ENCODE measurements around the gene ADAM19. TPM values are rescaled to one million over a fixed set of nuclear protein-coding genes. Genes with fewer than 3 reads are reported as not detected.
A peak's percentile ranks its signal among the peaks of the same experiment; 100 is the strongest.

Gene ADAM19, protein sequence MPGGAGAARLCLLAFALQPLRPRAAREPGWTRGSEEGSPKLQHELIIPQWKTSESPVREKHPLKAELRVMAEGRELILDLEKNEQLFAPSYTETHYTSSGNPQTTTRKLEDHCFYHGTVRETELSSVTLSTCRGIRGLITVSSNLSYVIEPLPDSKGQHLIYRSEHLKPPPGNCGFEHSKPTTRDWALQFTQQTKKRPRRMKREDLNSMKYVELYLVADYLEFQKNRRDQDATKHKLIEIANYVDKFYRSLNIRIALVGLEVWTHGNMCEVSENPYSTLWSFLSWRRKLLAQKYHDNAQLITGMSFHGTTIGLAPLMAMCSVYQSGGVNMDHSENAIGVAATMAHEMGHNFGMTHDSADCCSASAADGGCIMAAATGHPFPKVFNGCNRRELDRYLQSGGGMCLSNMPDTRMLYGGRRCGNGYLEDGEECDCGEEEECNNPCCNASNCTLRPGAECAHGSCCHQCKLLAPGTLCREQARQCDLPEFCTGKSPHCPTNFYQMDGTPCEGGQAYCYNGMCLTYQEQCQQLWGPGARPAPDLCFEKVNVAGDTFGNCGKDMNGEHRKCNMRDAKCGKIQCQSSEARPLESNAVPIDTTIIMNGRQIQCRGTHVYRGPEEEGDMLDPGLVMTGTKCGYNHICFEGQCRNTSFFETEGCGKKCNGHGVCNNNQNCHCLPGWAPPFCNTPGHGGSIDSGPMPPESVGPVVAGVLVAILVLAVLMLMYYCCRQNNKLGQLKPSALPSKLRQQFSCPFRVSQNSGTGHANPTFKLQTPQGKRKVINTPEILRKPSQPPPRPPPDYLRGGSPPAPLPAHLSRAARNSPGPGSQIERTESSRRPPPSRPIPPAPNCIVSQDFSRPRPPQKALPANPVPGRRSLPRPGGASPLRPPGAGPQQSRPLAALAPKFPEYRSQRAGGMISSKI
- total RNA-seq, result 2.9 TPM

DNA sequence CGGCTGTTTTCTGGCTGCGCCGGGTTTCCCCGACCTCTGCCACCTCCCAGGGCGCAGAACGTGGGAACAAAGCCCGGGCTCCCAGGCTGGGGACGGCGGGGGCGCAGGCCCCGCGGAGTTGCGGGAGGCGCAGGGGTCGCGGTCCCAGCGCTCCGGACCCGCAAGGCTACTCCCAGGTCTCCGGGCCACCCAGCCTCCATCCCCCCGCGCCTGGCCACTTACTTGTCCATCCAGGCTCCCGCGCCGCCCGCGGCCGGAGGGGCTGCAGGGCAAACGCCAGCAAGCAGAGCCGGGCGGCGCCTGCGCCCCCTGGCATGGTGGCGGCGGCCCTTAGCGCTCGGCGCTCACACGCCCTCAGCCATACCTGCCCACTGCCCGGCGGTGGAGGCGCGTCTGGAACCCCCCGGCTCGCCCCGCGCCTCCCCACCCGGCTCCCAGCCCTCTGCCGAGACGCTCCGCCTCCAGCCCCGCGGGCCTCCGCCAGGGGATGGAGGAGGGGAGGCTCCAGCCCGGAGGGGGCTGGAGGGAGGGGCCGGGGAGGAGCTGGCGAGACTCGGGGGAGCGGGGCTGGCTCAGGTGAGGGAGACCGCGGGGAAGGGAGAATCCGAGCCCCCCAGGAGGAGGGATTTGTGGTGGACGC, at the start of gene ADAM19:
TSS of gene ADAM19 (minus strand) at position 395 of the 640 bp plus-strand sequence. CDS start at position 316, 79 bp downstream.
- DNase-seq (ENCODE audit: low spot score), result peak; percentile 52

DNA sequence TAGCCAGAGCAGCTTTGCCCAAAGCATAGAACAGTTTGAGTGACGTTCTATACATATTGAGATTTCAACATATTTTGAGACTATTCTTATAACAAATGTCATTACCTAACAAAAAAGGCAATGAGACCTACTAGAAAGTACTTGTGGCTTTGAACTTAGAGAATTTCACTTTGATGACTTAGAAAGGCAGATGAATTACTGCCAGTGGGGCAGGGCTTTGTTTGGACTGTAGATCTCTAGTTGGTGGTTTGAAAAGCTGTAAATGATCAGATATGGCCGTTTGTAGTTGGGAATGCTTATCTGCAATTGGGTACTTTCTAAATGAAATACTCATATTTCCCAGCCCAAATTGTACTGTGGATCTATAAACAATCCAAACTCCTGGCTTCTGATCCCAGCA, 48.6 kb upstream of the ADAM19 start:
- no peak for ATAC-seq

More for the DNA sequence above, at the start of gene ADAM19:
- ATAC-seq, result peak; percentile 82

DNA sequence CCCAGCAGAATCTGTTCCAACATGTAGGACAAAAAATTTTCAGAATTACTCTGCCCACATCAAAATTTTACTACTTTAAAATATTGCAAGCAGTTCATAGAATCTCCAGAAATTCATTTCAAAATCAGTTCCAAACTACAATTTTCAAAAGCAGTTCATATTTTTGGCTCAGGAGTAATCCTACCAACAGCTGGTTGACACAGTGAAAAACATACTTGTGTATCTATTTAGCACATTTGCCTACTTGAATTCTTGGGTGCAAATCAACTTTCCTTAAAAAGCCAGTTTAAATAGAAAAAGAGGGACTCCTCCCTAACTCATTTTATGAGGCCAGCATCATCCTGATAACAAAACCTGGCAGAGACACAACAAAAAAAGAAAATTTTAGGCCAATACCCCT, 45.2 kb upstream of the ADAM19 start:
- no peak for DNase-seq (ENCODE audit: low spot score)
- ATAC-seq, result no peak

More for the DNA sequence above, 48.6 kb upstream of the ADAM19 start:
- no peak for DNase-seq (ENCODE audit: low spot score)

DNA sequence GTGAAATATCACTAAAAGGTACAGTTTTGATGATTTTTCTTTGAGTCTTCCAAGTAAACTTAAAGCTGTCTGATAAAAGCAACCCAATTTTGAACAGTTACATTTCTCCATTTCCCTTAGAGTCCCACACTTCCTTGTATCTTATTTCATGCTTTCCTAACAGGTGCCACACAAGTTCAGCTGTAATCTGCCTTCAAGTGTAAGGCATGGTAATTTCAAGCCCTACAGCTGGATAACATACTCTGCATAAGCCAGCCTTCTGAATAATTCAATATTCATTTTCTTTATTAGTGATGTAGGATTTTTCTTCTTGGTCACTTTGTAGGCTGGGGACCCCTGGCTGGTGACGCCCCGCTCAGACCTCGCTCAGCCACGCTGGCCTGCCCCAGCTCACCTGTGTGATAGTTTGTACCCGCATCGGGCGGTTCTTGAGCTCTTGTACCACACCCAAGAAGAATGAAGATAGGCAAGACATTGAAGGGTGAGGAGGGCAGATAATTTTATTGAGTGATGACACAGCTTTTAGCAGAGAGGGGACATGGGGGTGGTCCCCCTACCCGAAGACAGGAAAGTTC, 42.7 kb upstream of the ADAM19 start:
- ATAC-seq, result no peak
- DNase-seq (ENCODE audit: low spot score), result no peak

DNA sequence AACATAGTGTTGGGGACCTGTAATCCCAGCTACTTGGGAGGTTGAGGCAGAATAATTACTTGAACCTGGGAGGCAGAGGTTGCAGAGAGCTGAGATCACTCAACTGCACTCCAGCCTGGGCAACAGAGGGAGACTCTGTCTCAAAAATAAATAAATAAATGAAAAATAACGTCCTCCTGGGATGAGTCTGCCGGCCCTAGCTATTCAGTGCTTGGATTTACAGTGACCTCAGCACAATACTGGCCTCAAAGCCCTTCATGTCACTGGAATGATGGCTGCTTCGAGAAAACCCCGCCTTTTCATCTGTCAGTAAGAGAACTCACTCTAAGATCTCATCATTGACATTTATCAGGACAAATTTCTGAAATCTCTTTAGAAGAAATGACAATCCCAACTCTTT, 41.2 kb upstream of the ADAM19 start:
- ATAC-seq, result no peak
- no peak for DNase-seq (ENCODE audit: low spot score)

DNA sequence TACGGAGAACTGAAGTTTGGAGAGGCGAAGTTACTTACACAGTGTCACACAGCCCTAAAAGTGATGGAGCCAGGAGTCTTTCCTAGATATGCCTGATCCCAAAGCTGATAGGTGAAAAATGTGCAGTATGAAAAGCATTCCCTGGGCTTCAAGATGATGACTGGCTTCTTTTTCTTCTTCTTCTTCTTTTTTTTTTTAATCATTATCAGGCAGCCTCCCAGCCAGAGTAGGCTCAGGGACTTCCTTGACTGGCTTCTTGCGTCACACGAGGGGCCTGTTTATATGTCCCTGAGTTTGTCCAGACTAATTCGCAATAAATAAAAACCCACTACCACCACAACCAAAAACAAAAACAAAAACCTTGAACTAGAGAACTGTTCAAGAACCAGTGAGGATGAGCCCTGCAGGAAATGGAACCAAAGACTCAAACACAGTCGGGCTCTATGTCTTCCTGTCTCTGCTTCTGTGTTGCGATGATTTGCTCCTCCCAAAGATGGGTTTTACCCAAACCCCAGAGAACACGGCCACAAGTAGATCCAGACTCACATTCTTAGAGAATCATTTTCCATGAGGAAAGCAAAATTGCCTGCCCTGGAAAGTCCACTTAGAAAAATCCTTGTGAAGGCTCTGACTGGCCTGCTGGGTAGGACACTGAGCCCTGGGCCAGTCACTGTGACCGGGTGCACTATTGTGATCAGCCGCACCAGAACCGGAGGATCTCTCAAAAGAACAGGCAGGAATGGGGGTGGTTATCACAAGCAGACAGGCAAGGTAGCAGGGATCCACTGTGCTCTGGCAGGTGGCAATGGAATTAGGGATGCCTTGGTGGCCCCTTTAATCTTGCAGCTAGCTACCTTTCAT, 38.0 kb upstream of the ADAM19 start:
- no peak for DNase-seq (ENCODE audit: low spot score)
- no peak for ATAC-seq

DNA sequence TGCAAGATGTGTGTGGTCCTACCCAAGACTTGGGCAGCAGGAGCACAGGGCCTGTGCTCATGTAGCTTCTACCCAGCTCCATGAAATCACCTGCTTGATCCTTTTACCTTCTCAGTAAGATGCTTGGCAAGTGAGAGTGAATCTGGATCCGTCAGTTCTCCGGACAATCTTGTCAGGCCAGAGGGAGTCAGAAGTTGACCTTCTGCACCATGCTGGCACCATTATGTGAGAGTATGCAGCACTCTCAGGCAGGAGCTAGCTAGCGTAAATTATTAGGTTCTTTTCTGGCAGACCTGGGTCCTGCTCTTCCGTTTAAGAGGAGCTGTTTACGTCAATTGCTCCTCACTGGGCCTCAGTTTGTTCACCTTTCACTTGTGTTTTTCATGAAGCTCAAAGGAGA, 37.0 kb upstream of the ADAM19 start:
- ATAC-seq, result no peak
- DNase-seq (ENCODE audit: low spot score), result no peak

DNA sequence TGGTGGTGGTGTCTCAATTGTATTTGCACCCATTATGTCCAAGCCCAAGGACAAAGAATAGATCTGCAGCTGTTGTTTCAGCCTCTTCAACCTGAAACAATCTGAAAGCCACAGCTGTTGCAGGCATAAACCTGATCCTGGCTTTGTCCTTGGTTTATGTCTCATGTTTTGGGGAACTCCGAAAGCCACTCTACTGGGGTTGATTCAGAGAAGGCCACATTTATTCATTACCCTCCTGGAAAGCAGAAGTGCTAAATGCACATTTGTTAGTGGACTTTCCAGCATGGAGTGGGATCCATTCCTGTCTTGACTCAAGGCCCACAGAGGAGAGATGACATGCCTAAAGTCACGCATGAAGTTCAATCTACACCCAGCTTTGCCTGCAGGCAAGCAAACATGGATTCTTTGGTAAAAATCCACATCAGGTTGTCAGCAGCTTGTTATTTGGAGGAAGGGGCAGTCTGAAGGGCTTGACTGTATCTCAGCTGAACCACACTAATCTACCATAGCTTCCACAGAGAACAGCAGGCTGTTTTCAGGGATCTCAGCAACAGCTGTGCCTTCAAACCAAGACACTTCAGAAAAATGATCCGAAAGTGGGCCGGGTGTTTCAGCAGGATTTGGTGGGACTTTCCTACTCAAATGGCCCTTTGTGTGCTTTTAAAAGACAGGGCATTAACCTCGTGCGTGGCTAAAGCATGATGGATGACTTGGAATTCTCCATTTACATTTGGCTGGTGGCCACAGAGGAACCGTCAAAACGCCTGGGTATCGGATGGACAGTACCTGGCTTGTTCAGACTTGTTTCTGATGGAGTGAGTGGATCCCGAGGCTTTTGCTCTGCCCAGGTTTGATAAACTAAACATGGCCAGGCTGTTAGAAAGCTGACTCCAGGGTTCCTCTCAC, 36.2 kb upstream of the ADAM19 start:
- ATAC-seq, result no peak
- no peak for DNase-seq (ENCODE audit: low spot score)

DNA sequence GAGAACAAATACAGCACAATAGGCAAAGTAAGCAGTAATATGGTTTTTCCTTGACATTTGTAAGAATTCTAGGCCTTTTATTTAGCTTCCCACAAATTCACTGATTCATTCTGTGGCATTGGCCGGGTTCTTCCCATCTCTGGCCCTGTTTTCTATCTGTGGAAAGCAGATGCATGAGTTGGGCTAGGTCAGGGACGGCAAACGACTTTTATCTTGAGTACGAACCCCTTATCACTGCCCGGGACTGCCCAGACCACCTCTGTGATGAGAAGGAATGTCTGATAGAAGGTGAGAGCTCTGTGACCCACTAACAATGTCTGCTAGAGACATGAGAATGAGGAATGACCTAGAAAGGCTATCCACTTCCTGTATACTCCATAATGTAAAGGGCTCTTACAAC, 35.4 kb upstream of the ADAM19 start:
- ATAC-seq (no peak), DNase-seq (ENCODE audit: low spot score) (no peak)

DNA sequence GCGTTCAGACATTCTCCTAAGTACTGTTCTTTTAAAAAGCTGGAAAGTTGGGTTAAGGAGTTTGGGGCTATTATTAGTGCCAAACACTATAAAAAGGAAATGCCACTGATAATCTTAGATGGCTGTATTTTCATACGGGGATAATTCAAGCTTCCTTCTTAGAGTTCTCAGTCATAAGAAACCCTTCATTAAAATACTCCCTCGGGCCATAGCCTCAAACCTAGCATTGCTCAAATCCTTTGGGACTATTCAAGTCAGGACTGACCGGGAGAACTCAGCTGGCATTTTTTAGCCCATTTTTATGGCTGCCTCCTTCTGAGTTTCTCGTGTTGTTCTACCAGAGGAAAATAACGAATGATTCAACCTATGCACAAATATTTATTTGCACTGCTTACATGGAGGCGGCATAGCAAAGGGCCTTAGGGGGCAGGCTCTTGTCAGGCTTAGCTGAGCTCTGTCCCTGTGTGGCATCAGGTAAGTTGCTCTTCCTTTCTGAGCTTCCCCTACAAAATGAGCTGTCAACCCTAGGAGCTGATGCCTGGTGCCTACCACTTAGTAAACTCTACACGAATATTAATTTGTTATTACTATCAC, 33.5 kb upstream of the ADAM19 start:
- ATAC-seq (no peak), DNase-seq (ENCODE audit: low spot score) (no peak)

DNA sequence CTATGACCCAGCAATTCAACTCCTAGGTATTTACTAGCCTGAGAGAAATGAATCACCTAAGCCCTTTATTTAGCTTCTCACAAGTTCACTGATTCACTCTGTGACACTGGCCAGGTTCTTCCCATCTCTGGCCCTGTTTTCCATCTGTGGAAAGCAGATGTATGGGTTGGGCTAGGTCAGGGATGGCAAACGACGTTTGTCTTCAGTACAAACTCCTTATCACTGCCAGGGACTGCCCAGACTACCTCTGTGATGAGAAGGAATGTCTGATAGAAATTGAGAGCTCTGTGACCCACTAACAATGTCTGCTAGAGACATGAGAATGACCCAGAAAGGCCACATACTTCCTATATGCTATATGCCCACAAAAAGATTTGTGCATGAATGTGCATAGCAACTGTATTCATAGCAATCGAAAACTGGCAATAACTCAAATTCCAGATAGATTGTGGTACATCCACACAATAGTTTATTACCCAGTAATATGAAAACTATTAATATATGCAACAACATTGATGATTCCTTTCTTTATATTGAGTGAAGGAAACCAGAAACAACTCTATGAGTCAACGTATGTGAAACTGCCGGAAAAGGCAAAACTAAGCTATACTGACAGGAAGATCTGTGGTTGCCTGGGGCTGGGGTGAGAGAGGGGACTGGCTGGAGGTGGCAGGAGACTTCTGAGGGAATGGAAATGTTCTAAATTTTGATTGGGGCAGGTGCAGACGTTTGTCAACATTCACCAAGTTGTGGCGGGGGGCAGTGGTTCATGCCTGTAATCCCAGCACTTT, 32.0 kb upstream of the ADAM19 start:
- DNase-seq (ENCODE audit: low spot score) (no peak), ATAC-seq (no peak)

DNA sequence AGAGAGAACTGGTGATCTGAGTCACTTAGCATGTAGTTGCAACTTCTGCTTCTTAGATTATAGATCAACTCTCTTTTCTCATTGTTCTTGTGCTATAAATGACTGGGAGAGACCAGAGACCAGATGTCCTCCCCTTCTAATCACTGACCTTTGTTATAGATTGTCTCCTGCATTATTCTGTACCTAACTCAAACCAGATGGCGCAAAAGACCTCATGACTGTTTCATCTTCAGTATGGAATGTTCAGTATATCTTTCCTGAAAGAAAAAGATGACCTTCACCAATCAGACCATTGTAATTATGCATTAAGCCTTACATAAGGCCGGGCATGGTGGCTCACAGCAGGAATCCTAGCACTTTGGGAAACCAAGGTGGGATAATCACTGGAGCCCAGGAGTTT, 30.5 kb upstream of the ADAM19 start:
- ATAC-seq (no peak), DNase-seq (ENCODE audit: low spot score) (no peak)

DNA sequence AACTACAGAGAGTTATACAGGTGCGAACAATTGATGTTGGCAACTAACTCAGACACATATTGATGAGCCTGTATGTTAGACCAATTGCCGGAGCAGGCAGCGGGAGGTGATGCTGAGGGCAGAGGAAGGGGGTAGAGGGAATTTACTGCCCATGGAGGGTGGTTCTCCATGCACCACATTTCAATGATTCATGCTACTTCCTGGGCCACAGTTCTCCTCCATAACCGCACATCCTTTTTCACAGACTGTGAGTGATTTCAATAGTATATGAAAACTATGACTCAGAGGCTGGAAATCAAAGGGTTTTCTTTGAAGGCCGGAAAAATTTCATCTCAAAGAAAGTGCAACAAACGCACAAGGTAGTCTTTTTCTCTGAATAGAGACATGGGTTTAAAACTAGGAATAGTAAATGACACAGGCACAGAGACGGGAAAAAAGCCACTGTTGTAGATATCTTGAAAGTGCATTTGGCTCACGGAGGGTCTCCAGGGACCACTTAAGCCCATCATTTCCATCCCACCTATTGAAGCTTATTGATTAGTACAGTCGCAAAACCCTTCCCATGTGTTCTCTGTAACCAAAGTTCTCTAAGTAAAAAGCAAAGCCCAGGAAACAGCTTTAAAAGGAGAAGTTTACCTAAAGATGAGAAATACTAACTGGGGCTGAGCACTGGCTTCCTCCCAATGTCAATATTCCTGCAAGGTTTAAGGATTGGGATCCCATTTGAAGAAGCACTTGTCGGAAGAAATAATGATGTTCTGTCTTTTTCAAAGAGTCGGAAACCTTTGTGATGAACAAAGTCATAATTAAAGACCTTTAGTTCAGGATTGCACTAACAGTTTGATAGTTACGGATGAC, 28.0 kb upstream of the ADAM19 start:
- DNase-seq (ENCODE audit: low spot score), result no peak
- no peak for ATAC-seq

DNA sequence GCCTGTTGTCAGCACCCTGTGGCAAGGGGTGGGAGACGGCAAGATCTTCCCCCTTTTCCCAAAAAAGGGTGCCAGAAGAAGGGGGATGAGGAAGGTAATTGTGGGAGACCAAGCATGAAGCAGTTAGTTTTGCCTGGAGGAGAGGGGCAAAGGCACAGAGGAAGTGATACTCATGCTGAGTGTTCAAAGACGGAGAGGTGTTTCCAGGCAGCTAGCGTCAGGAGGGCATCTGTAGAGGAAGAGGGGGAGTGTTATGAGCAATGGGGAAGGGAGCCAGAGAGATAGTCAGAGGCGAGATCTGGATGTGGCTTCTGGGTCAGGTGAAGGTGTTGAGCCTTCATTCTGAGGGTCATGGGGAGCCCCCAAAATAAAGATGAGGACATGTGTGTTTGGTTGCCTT, 26.9 kb upstream of the ADAM19 start:
- no peak for ATAC-seq
- DNase-seq (ENCODE audit: low spot score), result no peak

DNA sequence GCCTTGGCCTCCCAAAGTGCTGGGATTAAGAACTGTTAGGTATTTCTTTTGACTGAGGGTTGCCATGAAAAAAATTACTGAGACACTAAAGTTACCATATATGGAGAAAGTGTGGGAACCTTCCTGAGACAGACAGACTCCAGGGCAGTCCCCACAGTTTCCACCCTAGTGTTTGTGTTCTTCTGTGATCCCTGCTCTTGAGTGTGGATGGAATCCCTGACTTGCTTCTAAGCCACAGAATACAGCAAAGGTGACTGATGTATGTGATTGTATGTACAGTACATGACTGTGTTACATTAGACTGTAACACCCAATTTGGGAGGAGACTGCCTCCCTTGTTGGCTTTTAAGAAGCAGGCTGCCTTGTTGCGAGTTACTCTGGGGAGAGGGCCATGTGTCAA, 24.7 kb upstream of the ADAM19 start:
- no peak for ATAC-seq

DNA sequence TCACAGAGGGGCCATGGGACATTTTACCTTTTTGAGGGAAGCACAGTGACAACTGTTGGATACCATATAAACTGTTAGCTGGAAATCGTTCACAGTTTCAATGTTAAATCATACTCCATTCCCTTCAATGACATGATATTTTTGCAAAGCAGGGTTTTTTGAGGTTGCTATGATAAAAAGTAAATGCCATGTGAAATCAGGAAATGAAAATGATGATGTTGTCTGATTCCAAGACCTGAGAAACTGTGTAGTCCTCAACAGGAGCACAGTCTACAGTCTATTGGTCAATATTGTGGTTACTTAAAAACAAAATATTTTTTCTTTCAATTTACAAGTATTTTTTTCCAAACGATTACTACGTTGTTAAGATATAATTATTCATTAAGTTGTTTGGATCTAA, 24.0 kb upstream of the ADAM19 start:
- no peak for DNase-seq (ENCODE audit: low spot score)
- ATAC-seq, result no peak

More for the DNA sequence above, 24.7 kb upstream of the ADAM19 start:
- no peak for DNase-seq (ENCODE audit: low spot score)
